Panc1 (cell line): ENCODE data around the gene PEX10. TPM values are rescaled to one million over a fixed set of nuclear protein-coding genes. Genes with fewer than 3 reads are reported as not detected.

Experiments used
- ATAC-seq: fragments of 200-7000 bp; cut with Tn5 transposase; 2 replicates; pipeline ENCODE4 v1.9.1; 2020; ENCODE audit warnings: mild to moderate bottlenecking, moderate library complexity
- BruUV-seq: library from RNA; stranded (reverse); fragments of 400-500 nt; replicated peaks from 2 replicates; lab custom pipeline; 2021; lab: Mats Ljungman, UMichigan
- CTCF ChIA-PET: fragments of 300-600 bp; sonication (Branson Sonifier 250); formaldehyde crosslinking; loops from one replicate; lab custom pipeline; 2022; ENCODE audit warnings: antibody characterized with exemption; lab: Charles Lee
- POLR2A ChIA-PET: fragments of 300-600 bp; sonication (Branson Sonifier 250); formaldehyde crosslinking; loops from one replicate; lab custom pipeline; 2022; ENCODE audit warnings: antibody characterized with exemption; lab: Charles Lee
- DNase-seq: peaks from one replicate; pipeline ENCODE4 v3.0.0-alpha.2; 2010; ENCODE audit warnings: low read depth, low spot score
- H3K27ac ChIP-seq: 2 replicates; pipeline ENCODE4 v1.5.1; 2011; ENCODE audit warnings: mild to moderate bottlenecking, low read length, inconsistent platforms
- H3K27me3 ChIP-seq: fragments of 200-500 bp; sonication (Bioruptor generic); 2 replicates; pipeline ENCODE4 v1.6.0; 2014; ENCODE audit warnings: low read length, inconsistent platforms; ENCODE audit not compliant: control insufficient read depth, insufficient read depth
- H3K36me3 ChIP-seq: fragments of 200-500 bp; sonication (Bioruptor generic); 2 replicates; pipeline ENCODE4 v1.5.1; 2014; ENCODE audit warnings: inconsistent platforms, mild to moderate bottlenecking, low read length, moderate library complexity; ENCODE audit not compliant: control insufficient read depth, insufficient read depth
- H3K4me1 ChIP-seq: 2 replicates; pipeline ENCODE4 v1.5.1; 2011; ENCODE audit warnings: inconsistent platforms, mild to moderate bottlenecking, low read length, moderate library complexity; ENCODE audit not compliant: control insufficient read depth, insufficient read depth
- H3K4me3 ChIP-seq, 2 experiments: 2 replicates each; pipeline ENCODE4 v1.5.1; 2011 to 2012; ENCODE audit warnings: low read depth in 2 of 2, low read length in 2 of 2, mild to moderate bottlenecking in 2 of 2, inconsistent platforms in 1 of 2, moderate library complexity in 1 of 2
- H3K9me3 ChIP-seq: fragments of 200-500 bp; sonication (Bioruptor generic); 2 replicates; pipeline ENCODE4 v1.5.1; 2014; ENCODE audit warnings: low read depth, mild to moderate bottlenecking, inconsistent platforms, low read length, moderate library complexity; ENCODE audit not compliant: control insufficient read depth, insufficient read depth
- POLR2AphosphoS5 ChIP-seq: IDR thresholded peaks from 2 replicates; pipeline ENCODE4 v1.6.1; 2012; ENCODE audit warnings: mild to moderate bottlenecking, low read depth, low read length, moderate library complexity
- SIN3A ChIP-seq: IDR thresholded peaks from 2 replicates; pipeline ENCODE4 v1.6.1; 2012; ENCODE audit warnings: low read depth, mild to moderate bottlenecking, low read length, moderate library complexity, borderline replicate concordance; ENCODE audit not compliant: insufficient read depth
- TCF7L2 ChIP-seq: IDR thresholded peaks from 2 replicates; pipeline ENCODE4 v1.6.1; 2011; ENCODE audit warnings: mild to moderate bottlenecking, low read depth, low read length, inconsistent platforms
- in situ Hi-C: cut with HindIII; loops from 2 replicates; pipeline ENCODE4 v1.10.0; 2016; ENCODE audit warnings: low sequenced_read_pairs, low pct_unique_long_range_greater_than_20kb
- intact Hi-C: fragments of 100-400 bp; cut with micrococcal nuclease; formaldehyde crosslinking; loops from one replicate; pipeline ENCODE4 v1.10.0; 2022; ENCODE audit not compliant: unreplicated experiment
- total RNA-seq: library from RNA; stranded (reverse); gene quantifications from one replicate; pipeline ENCODE4 v1.2.1, GENCODE V29; 2021; ENCODE audit not compliant: unreplicated experiment
- TF ChIP-seq, protein P1 (sequence below), 2 experiments: IDR thresholded peaks; 2 replicates each; pipeline ENCODE4 v1.6.1; 2011 to 2012; ENCODE audit warnings: low read depth in 2 of 2, control low read depth in 1 of 2, low read length in 1 of 2, mild to moderate bottlenecking in 1 of 2, moderate library complexity in 1 of 2; ENCODE audit not compliant: insufficient read depth in 1 of 2
- TF ChIP-seq, protein P2 (sequence below): fragments of 450-650 bp; IDR thresholded peaks from 2 replicates; pipeline ENCODE4 v1.5.1; 2017; ENCODE audit warnings: mild to moderate bottlenecking

PEX10 gene
- total RNA-seq, 1 experiment from 2014 or later = 49.8 TPM

DNA sequence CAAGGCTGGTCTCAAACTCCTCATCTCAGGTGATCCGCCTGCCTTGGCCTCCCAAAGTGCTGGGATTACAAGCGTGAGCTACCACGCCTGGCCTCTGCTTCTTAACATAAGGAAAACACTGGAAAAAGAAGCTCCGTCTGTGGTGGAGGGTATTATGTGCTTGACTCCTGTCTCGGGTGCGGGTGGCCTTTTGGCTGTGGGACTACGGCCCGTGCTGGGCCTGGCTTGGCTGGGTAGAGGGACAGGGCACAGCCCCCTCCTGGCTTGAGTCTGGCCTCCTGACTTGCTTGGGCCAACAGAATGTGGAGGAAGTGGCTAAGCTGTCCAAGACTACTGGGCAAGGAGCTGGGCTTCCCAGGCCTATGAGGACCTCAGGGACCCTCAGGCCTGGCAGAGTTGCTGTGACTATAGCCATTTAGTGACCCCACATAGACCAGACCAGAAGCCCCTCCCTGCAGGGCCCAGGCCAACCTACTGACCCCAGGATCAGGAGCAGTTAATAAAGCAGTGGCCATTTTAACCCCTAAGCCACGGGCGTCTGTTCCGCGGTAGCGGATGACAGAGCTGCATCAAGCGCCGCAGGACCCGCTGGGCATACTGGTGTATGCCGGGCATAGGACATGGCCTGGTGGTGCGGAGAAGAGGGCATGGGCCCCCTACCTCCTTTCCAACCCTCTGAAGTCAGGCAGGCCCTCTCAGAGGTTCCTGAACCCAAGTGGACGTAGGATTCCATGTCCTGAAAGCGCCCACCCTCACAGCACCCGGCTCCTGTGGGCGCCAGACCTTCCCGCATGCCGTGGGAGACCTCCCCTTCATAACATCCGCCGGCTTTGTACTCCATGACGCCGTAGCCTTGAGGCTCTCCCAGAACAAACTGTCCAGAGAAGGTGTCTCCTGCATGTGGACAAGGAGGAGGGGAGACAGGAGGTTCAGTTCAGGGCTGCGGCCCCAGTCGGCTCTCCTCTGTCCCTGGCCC is 25.4 kb downstream of the PEX10 start:
- no peak for DNase-seq
- H3K4me1 ChIP-seq = peaks cover 12% of the 10 kb centered on the region; the same call in 1 of the 2 replicates
- in situ Hi-C loops (no loop called here), intact Hi-C loops (no loop called here)
- H3K27me3 ChIP-seq = no peaks in the 10 kb centered on the region
- no peak for ATAC-seq
- ChIA-PET POLR2A (interaction anchor here (0.6 kb wide), 1 partner anchor 161 kb away, joined by 3 read pairs; no protein-coding TSS in a partner anchor), CTCF (no interaction called here)
- TF ChIP-seq TCF7L2 (no peak), POLR2AphosphoS5 (no peak), SIN3A (no peak)
- TF ChIP-seq, protein P1, sequence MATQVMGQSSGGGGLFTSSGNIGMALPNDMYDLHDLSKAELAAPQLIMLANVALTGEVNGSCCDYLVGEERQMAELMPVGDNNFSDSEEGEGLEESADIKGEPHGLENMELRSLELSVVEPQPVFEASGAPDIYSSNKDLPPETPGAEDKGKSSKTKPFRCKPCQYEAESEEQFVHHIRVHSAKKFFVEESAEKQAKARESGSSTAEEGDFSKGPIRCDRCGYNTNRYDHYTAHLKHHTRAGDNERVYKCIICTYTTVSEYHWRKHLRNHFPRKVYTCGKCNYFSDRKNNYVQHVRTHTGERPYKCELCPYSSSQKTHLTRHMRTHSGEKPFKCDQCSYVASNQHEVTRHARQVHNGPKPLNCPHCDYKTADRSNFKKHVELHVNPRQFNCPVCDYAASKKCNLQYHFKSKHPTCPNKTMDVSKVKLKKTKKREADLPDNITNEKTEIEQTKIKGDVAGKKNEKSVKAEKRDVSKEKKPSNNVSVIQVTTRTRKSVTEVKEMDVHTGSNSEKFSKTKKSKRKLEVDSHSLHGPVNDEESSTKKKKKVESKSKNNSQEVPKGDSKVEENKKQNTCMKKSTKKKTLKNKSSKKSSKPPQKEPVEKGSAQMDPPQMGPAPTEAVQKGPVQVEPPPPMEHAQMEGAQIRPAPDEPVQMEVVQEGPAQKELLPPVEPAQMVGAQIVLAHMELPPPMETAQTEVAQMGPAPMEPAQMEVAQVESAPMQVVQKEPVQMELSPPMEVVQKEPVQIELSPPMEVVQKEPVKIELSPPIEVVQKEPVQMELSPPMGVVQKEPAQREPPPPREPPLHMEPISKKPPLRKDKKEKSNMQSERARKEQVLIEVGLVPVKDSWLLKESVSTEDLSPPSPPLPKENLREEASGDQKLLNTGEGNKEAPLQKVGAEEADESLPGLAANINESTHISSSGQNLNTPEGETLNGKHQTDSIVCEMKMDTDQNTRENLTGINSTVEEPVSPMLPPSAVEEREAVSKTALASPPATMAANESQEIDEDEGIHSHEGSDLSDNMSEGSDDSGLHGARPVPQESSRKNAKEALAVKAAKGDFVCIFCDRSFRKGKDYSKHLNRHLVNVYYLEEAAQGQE (IDR thresholded peaks at IDR 0.05; ENCODE audit: insufficient read depth in 1 of 2, low read depth in 2 of 2, low read length in 1 of 2) = no peak
- TF ChIP-seq, protein P2, sequence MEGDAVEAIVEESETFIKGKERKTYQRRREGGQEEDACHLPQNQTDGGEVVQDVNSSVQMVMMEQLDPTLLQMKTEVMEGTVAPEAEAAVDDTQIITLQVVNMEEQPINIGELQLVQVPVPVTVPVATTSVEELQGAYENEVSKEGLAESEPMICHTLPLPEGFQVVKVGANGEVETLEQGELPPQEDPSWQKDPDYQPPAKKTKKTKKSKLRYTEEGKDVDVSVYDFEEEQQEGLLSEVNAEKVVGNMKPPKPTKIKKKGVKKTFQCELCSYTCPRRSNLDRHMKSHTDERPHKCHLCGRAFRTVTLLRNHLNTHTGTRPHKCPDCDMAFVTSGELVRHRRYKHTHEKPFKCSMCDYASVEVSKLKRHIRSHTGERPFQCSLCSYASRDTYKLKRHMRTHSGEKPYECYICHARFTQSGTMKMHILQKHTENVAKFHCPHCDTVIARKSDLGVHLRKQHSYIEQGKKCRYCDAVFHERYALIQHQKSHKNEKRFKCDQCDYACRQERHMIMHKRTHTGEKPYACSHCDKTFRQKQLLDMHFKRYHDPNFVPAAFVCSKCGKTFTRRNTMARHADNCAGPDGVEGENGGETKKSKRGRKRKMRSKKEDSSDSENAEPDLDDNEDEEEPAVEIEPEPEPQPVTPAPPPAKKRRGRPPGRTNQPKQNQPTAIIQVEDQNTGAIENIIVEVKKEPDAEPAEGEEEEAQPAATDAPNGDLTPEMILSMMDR = no peak
- no peak overlapping the region for H3K27ac ChIP-seq
- H3K4me3 ChIP-seq = no peak overlapping the region
- no TSS peak for BruUV-seq
- H3K9me3 ChIP-seq = no peaks in the 10 kb centered on the region
- H3K36me3 ChIP-seq = no peaks in the 10 kb centered on the region; the same call in 1 of the 2 replicates

GRCh38 chr1:2385606-2386280 is 26.6 kb downstream of the PEX10 start:
- in situ Hi-C loops = no loop called here
- no peak for DNase-seq
- POLR2A ChIA-PET = interaction anchor here (0.6 kb wide), 1 partner anchor 160 kb away, joined by 3 read pairs; no protein-coding TSS in a partner anchor

More at GRCh38 chr1:2385606-2386280, 26.6 kb downstream of the PEX10 start:
- Histone ChIP-seq H3K4me1 (peaks cover 14% of the 10 kb centered on the region; the same call in 1 of the 2 replicates), H3K27ac (no peak overlapping the region), H3K4me3 (no peak overlapping the region), H3K27me3 (no peaks in the 10 kb centered on the region), H3K9me3 (no peaks in the 10 kb centered on the region), H3K36me3 (no peaks in the 10 kb centered on the region)
- BruUV-seq = no TSS peak
- intact Hi-C loops = no loop called here
- ATAC-seq = no peak
- CTCF ChIA-PET = no interaction called here
- TF ChIP-seq, protein P1 (IDR thresholded peaks at IDR 0.05; ENCODE audit: insufficient read depth in 1 of 2, low read depth in 2 of 2, low read length in 1 of 2) = no peak
- TF ChIP-seq SIN3A = no peak
- TF ChIP-seq, protein P2 = no peak
- TF ChIP-seq TCF7L2 = no peak
- TF ChIP-seq POLR2AphosphoS5 = no peak; the same call in none of the 2 replicates
